Non-pigmented ciliary epithelial cell (primary cell): ENCODE data around the gene NODAL.

ENCODE experiments used
- DNase-seq: peaks from one replicate; pipeline ENCODE4 v3.0.0-alpha.2; 2010; ENCODE audit warnings: low read depth

Gene NODAL

GRCh38 chr10:70462349-70462984 lies 21.0 kb upstream of the NODAL start:
- no peak for DNase-seq

DNA sequence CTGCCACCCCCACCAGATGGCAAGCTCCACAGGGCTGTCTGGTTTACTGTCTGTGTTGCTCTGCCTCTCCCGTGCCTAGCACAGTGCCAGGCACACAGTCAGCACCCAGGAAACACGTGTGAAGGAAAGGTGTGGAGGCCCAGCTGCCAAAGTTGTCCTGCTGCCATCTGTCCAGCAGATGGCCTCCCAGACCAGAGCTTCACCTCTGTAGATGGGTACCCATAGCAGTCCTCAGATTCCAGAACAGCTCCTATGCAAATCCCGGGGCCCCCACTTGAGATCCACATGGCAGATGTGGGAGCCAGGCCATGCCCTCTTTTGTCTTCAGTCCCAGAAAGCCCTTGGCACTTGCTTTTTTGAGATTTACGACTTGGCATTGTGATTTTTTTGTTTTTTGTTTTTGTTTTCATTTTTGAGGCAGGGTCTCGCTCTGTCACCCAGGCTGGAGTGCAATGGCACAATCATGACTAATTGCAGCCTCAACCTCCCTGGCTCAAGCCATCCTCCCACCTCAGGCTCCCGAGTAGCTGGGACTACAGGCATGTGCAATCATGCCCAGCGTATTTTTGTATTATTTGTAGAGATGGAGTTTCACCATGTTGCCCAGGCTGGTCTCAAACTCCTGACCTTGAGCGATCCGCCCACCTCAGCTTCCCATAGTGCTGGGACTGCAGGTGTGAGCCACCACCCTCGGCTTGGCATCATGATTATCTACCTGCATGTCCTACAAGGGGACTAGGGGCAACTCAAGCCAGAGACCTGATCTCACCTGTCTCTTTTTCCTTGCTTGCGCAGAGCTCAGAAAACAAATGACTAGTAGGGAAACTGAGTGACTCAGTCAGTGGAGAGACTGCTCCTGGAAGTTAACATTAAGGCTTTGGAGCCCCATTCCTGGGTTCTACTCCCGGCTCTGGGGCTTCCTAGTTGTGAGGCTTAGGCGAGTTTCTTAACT lies 20.2 kb upstream of the NODAL start:
- no peak for DNase-seq

DNA sequence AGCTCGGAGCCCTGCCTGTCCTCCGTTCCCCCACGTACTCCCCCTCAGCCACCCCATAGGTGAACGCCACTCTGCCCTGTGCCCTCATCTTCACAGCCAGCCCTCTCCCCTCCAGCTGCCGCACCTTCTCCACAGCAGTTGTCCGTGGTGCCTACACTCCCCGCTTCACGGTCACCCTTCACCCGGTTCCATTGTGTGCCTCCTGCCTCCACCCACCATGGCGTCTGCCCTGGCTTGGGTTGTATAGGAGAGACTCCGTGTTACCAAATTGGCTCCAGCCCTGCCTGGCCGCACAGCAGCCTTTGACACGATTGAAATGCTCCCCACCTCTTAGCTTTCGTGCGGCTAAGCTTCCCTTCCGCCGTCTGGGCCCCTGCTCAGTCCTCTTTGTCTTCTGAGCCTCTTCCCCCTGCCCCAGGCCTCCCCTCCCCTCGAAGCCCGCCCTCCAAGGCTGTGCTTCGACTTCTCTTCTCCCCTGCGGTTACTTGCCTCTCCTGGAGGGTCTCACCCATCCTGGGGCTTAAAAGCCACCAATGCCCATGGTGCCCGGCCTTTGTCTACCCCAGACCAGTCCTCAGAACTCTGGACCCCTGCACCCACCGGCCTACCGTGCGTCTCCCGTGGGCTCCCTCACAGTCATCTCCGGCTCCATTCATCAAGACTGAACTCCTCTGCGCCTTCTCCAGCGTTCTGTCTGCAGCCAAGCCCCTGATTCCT lies 18.5 kb upstream of the NODAL start:
- DNase-seq: no peak

DNA sequence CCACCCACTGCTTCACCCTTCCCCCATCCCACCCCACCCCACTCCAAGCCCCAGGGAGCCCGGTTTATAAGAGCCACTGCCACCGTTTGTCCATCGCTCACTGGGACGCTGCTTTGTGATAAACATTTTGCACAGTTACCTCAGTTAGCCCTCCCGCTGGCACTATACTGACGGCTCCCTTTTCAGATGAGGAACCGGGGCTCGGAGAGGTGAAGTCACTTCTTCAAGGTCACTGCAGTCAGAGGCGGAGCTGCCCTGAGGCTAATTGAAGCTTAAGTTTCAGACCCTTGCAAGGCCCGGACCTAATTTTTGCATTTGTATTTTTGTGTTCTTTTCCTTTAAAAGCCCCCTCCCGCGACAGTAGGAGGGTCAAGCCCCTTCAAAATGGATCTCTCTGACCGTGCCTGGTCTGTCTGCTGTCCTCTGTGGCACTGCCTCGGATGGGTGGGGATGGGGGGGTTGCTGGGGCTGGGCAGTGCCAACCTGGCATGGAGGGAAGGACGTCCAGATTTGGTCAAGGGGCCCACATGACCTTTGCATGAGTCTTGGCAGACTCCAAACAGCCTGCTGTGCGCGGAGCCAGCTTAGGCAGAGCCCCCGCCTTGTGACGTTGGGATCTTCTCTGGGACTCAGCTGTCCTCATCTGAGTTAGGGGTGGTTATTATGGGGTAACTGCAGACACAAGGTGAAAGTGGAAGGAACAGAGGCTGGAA lies 17.7 kb upstream of the NODAL start:
- DNase-seq: no peak

GRCh38 chr10:70458329-70459060 lies 17.0 kb upstream of the NODAL start:
- no peak for DNase-seq

GRCh38 chr10:70457759-70458305 lies 16.4 kb upstream of the NODAL start:
- DNase-seq: no peak

- DNase-seq: no peak
Measured at GRCh38 chr10:70456164-70456563, 14.7 kb upstream of the NODAL start.

- DNase-seq: no peak
Measured at GRCh38 chr10:70455213-70455630, 13.7 kb upstream of the NODAL start.

GRCh38 chr10:70448236-70448635 lies 6.8 kb upstream of the NODAL start:
- no peak for DNase-seq

GRCh38 chr10:70445718-70446657 lies 4.5 kb upstream of the NODAL start:
- no peak for DNase-seq

DNA sequence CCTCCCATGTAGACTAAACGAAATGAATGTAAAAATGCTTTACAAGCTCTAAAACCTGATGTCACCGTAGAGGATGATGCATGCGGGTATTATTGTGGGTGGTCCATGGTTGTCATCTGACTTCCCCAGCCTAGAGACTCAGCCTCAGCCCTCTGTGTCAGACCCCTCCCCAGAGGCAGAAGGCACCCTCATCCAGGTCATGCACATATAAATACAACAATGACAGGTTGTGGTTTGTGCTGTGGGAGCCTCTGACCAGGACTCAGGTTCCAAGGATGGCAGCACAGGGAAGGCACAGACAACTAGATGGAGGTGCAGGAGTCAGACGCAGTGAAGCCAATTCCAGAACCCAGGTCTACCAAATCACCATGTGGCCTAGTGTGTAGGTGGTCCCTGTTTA lies 3.3 kb upstream of the NODAL start:
- no peak for DNase-seq

GRCh38 chr10:70442332-70442988 lies 979 bp upstream of the NODAL start:
- no peak for DNase-seq

DNA sequence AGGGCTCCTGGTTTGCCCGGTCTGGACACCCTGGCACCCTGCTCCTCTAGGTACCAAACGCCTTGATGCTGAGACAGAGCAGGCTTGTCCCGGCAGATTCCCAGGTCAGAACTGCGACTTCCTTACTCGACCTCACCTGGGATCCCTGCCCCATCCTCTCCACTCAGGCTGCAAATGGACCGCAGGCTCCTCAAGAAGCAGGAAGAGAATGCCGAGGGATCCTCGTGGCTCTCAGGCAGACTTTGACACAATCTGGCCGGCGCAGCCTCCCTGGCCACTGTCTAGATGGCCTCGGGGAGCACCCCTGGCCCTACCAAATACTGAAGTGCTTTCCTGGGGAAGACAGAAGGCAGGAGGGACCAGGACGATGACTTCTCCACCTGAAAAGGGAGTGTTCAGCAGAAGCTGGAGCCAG lies 421 bp upstream of the NODAL start:
- no peak for DNase-seq

- DNase-seq: no peak
Measured at GRCh38 chr10:70440296-70441160, 953 bp downstream of the NODAL start.

GRCh38 chr10:70437721-70438120 lies 3.8 kb downstream of the NODAL start:
- DNase-seq: no peak

- DNase-seq: no peak
Measured at GRCh38 chr10:70435241-70436085, 6.0 kb downstream of the NODAL start.

DNA sequence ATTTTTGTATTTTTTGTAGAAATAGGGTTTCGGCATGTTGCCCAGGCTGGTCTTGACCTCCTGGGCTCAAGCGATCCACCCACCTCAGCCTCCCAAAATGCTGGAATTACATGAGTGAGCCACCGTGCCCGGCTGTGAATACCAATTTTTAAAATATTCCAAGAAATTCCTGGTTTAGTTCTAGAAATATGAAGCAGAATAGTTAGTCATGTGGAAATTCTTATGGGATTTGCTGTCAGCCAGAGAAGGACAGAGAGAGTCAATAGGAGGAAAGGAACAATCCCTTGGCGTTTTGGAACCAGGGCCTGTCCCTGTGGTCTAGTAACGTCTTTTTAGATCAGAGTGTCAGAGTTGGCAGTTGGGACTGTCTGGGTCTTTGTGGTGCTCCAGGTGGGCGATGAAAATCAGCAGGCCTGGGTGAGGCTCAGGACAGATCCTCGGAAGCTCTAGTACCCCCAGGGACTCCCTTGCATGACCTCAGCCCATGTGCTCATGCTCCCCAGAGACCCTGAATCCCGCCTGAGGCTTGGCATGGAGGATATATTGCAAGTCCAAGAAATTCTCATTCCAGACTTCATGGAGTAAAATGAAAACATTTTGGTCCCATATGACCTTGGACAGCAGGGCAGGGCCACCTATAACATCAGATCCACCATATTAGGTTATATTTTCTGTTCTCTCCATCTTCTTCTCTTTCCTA lies 7.8 kb downstream of the NODAL start:
- DNase-seq: no peak
